ENCODE results near the gene HMOX2.

The HMOX2 gene

GRCh38 chr16:4488499-4488967, 12.3 kb downstream of the HMOX2 start:
- Histone ChIP-seq H3K9me3 (ENCODE audit: insufficient read depth, low read length, severe bottlenecking) (no peaks in the 10 kb centered on the region), H3K27ac (ENCODE audit: low read length) (peak overlapping the region; percentile 67), H2AFZ (ENCODE audit: low read depth, low read length) (no peak overlapping the region), H3K4me2 (ENCODE audit: insufficient read depth, low read length) (no peak overlapping the region; the same call in 1 of the 2 replicates), H3K4me3 (ENCODE audit: low read depth in 1 of 2, low read length in 2 of 2) (no peak overlapping the region), H3K9ac (ENCODE audit: low read depth, low read length) (peak overlapping the region; percentile 13; the same call in 1 of the 2 replicates), H3K4me1 (ENCODE audit: insufficient read depth, low read length) (peaks cover 34% of the 10 kb centered on the region), H3K36me3 (ENCODE audit: insufficient read depth, low read length) (peaks cover 27% of the 10 kb centered on the region), H3K79me2 (ENCODE audit: insufficient read depth, low read length) (peaks cover 26% of the 10 kb centered on the region), H4K20me1 (ENCODE audit: insufficient read depth, low read length) (peaks cover 13% of the 10 kb centered on the region; the same call in 1 of the 2 replicates), H3K27me3 (ENCODE audit: insufficient read depth, low read length, poor library complexity) (no peaks in the 10 kb centered on the region)
- peak; percentile 61 for DNase-seq
- TF ChIP-seq CTCF (IDR thresholded peaks at IDR 0.05; ENCODE audit: borderline replicate concordance, extremely low read depth, low read length, poor library complexity, severe bottlenecking) (no peak), EZH2 (IDR thresholded peaks at IDR 0.05; ENCODE audit: borderline replicate concordance, low read depth, low read length, severe bottlenecking) (no peak)
- ATAC-seq (ENCODE audit: insufficient read depth, low read depth) = peak; percentile 87

- Histone ChIP-seq H3K9me3 (ENCODE audit: insufficient read depth, low read length, severe bottlenecking) (no peaks in the 10 kb centered on the region), H3K27ac (ENCODE audit: low read length) (peak overlapping the region; percentile 62), H3K36me3 (ENCODE audit: insufficient read depth, low read length) (peaks cover 27% of the 10 kb centered on the region), H2AFZ (ENCODE audit: low read depth, low read length) (no peak overlapping the region), H3K4me2 (ENCODE audit: insufficient read depth, low read length) (peak overlapping the region; percentile 14), H3K4me1 (ENCODE audit: insufficient read depth, low read length) (peaks cover 34% of the 10 kb centered on the region), H3K9ac (ENCODE audit: low read depth, low read length) (peak overlapping the region; percentile 13; the same call in 1 of the 2 replicates), H4K20me1 (ENCODE audit: insufficient read depth, low read length) (peaks cover 14% of the 10 kb centered on the region; the same call in 1 of the 2 replicates), H3K79me2 (ENCODE audit: insufficient read depth, low read length) (peaks cover 28% of the 10 kb centered on the region), H3K4me3 (ENCODE audit: low read depth in 1 of 2, low read length in 2 of 2) (no peak overlapping the region), H3K27me3 (ENCODE audit: insufficient read depth, low read length, poor library complexity) (no peaks in the 10 kb centered on the region)
- TF ChIP-seq EZH2 (IDR thresholded peaks at IDR 0.05; ENCODE audit: borderline replicate concordance, low read depth, low read length, severe bottlenecking) = no peak
- TF ChIP-seq CTCF (IDR thresholded peaks at IDR 0.05; ENCODE audit: borderline replicate concordance, extremely low read depth, low read length, poor library complexity, severe bottlenecking) = no peak
- DNase-seq = no peak
- ATAC-seq (ENCODE audit: insufficient read depth, low read depth) = 0 out of 3 replicates have a peak, but pooled peaks have one; percentile 4
Measured at GRCh38 chr16:4489030-4489429, 12.8 kb downstream of the HMOX2 start.

- DNase-seq = no peak
- Histone ChIP-seq H2AFZ (ENCODE audit: low read depth, low read length) (no peak overlapping the region), H3K4me1 (ENCODE audit: insufficient read depth, low read length) (peaks cover 29% of the 10 kb centered on the region), H3K36me3 (ENCODE audit: insufficient read depth, low read length) (peaks cover 19% of the 10 kb centered on the region), H3K4me2 (ENCODE audit: insufficient read depth, low read length) (no peak overlapping the region), H3K27ac (ENCODE audit: low read length) (no peak overlapping the region), H3K79me2 (ENCODE audit: insufficient read depth, low read length) (peaks cover 45% of the 10 kb centered on the region), H3K9me3 (ENCODE audit: insufficient read depth, low read length, severe bottlenecking) (no peaks in the 10 kb centered on the region), H4K20me1 (ENCODE audit: insufficient read depth, low read length) (peaks cover 22% of the 10 kb centered on the region; the same call in 1 of the 2 replicates), H3K27me3 (ENCODE audit: insufficient read depth, low read length, poor library complexity) (no peaks in the 10 kb centered on the region), H3K9ac (ENCODE audit: low read depth, low read length) (no peak overlapping the region), H3K4me3 (ENCODE audit: low read depth in 1 of 2, low read length in 2 of 2) (no peak overlapping the region)
- TF ChIP-seq CTCF (IDR thresholded peaks at IDR 0.05; ENCODE audit: borderline replicate concordance, extremely low read depth, low read length, poor library complexity, severe bottlenecking) = no peak
- ATAC-seq (ENCODE audit: insufficient read depth, low read depth) = no peak
Measured at GRCh38 chr16:4491898-4492297, 15.7 kb downstream of the HMOX2 start.

Measured in DND-41 (cell line).